Activated naive CD4-positive, alpha-beta T cell treated with anti-CD3 and anti-CD28 coated beads for 36 hours (primary cell): ENCODE data around the gene UQCR11. TPM values are rescaled to one million over a fixed set of nuclear protein-coding genes. Genes with fewer than 3 reads are reported as not detected.

Experiments used
- CTCF ChIA-PET: fragments of 350-600 bp; sonication (Branson Sonifier 250); formaldehyde crosslinking; loops from one replicate; lab custom pipeline; 2021; ENCODE audit warnings: antibody characterized with exemption; lab: Charles Lee
- DNase-seq: peaks from one replicate; pipeline ENCODE4 v3.0.0-alpha.2; 2020
- H3K27ac Mint-ChIP-seq: one replicate; pipeline ENCODE4 v1.8.0; 2021; ENCODE audit warnings: mild to moderate bottlenecking, mixed read lengths
- H3K27me3 Mint-ChIP-seq: one replicate; pipeline ENCODE4 v1.8.0; 2021; ENCODE audit warnings: low read depth, mixed read lengths
- H3K36me3 Mint-ChIP-seq: one replicate; pipeline ENCODE4 v1.8.0; 2021; ENCODE audit warnings: low read depth, mixed read lengths
- H3K4me1 Mint-ChIP-seq: one replicate; pipeline ENCODE4 v1.8.0; 2021; ENCODE audit warnings: low read depth, mixed read lengths
- H3K4me3 Mint-ChIP-seq: one replicate; pipeline ENCODE4 v1.8.0; 2021; ENCODE audit warnings: mild to moderate bottlenecking, moderate library complexity, mixed read lengths
- H3K9me3 Mint-ChIP-seq: one replicate; pipeline ENCODE4 v1.8.0; 2021; ENCODE audit warnings: mixed read lengths
- intact Hi-C: fragments of 100-400 bp; cut with micrococcal nuclease; formaldehyde crosslinking; loops from one replicate; pipeline ENCODE4 v1.15.1; 2023
- total RNA-seq, 2 experiments: library from RNA; stranded (reverse); gene quantifications; one replicate each; pipeline ENCODE4 v1.2.3, GENCODE V29; 2021

Gene UQCR11
- total RNA-seq, 2 experiments from 2014 or later: 281 to 293 TPM

DNA sequence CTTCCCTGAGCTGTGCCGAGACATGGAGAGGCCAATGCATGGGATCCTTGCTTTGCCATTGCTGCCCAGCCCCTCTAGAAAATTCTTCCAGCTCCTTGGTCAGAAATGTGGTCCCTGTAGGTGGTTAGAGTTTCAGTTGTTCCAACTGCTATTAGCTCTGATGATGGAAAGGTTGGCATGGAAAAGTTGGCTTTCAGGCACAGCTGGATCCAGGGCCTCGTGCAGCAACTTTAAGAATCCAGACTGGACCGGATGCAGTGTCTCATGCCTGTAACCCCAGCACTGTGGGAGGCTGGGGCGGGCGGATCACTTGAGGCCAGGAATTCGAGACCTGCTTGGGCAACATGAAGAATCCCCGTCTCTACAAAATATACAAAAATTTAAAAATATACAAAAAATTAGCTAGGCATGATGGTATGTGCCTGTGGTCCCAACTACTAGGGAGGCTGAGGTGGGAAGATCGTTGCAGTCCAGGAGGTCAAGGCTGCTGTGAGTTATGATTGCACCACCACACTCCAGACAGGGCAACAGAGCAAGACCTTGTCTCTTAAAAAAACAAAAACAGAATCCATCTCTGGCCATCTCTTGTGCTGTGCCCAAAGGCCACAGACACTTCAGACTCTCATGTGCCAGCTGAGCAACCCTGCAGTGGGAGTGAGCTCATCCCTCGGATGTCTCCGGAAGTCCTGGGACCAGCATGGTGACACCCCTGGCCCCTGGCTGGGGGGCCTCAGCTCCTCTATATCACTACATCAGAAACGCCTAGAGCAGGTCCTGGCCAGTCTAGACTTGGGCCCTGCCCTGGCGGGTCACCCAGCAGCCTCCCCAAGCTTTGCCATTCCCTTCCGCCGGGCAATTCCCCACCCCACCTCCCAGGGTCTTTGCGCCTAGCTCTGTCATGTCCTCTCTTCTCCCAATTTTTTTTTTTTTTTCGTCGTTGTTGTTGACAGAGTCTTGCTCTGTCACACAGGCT is 53.9 kb downstream of the UQCR11 start:
- H3K36me3 Mint-ChIP-seq: no peaks in the 10 kb centered on the region
- CTCF ChIA-PET: interaction anchor here (0.6 kb wide), 1 partner anchor 31 kb away, joined by 3 read pairs; no protein-coding TSS in a partner anchor

GRCh38 chr19:1549332-1549945 is 55.8 kb downstream of the UQCR11 start:
- intact Hi-C loops: loop anchor here (10.0 kb wide), 1 partner anchor 245 kb away; no protein-coding TSS in a partner anchor

More for the DNA sequence above, 53.9 kb downstream of the UQCR11 start:
- H3K4me3 Mint-ChIP-seq: no peak overlapping the region
- H3K27ac Mint-ChIP-seq: no peak overlapping the region
- peaks cover 12% of the 10 kb centered on the region for H3K27me3 Mint-ChIP-seq
- H3K9me3 Mint-ChIP-seq: no peaks in the 10 kb centered on the region
- no peak for DNase-seq
- intact Hi-C loops: no loop called here
- no peaks in the 10 kb centered on the region for H3K4me1 Mint-ChIP-seq

More at GRCh38 chr19:1549332-1549945, 55.8 kb downstream of the UQCR11 start:
- Mint-ChIP-seq H3K36me3 (no peaks in the 10 kb centered on the region), H3K27me3 (peaks cover 20% of the 10 kb centered on the region), H3K4me3 (no peak overlapping the region), H3K4me1 (no peaks in the 10 kb centered on the region), H3K9me3 (no peaks in the 10 kb centered on the region), H3K27ac (no peak overlapping the region)
- CTCF ChIA-PET: no interaction called here
- DNase-seq: no peak

Other genes starting within 250 kb of the UQCR11 start
- gene NDUFS7, start 221.6 kb downstream of the UQCR11 start, total RNA-seq: 100 to 1,000 TPM; 138 to 148 TPM
- 10 to 100 TPM; 23.5 to 25.0 TPM for gene GAMT, start 203.9 kb downstream of the UQCR11 start, total RNA-seq
- 100 to 1,000 TPM; 253 to 265 TPM for gene DAZAP1, start 197.9 kb downstream of the UQCR11 start, total RNA-seq
- gene RPS15, start 167.1 kb downstream of the UQCR11 start, total RNA-seq: 1,000 to 10,000 TPM; 1,902 to 1,906 TPM
- under 1 TPM; 0.07 to 0.12 TPM for gene APC2, start 155.3 kb downstream of the UQCR11 start, total RNA-seq
- gene C19orf25, start 126.2 kb downstream of the UQCR11 start, total RNA-seq: 10 to 100 TPM; 17.5 to 20.8 TPM
- 1 to 10 TPM; 1.5 to 1.7 TPM for gene PCSK4, start 115.1 kb downstream of the UQCR11 start, total RNA-seq
- 1 to 10 TPM; 1.3 to 1.6 TPM for gene REEP6, start 114.3 kb downstream of the UQCR11 start, total RNA-seq
- 1 to 10 TPM in 1 of 2 experiments, under 1 TPM in 1; 0.95 to 1.6 TPM for gene ADAMTSL5, start 92.4 kb downstream of the UQCR11 start, total RNA-seq
- not detected for gene PLK5, start 81.4 kb downstream of the UQCR11 start, total RNA-seq
- gene MEX3D, start 37.1 kb downstream of the UQCR11 start, total RNA-seq: 1 to 10 TPM; 2.0 to 2.1 TPM
- 10 to 100 TPM; 58.1 to 63.7 TPM for gene MBD3, start 12.6 kb downstream of the UQCR11 start, total RNA-seq
- gene TCF3, start 47.2 kb upstream of the UQCR11 start, total RNA-seq: 10 to 100 TPM; 84.8 to 86.7 TPM
- gene ONECUT3, start 148.0 kb upstream of the UQCR11 start, total RNA-seq: not detected
- 1 to 10 TPM; 6.1 to 8.4 TPM for gene ATP8B3, start 206.8 kb upstream of the UQCR11 start, total RNA-seq
- 10 to 100 TPM; 39.8 to 47.6 TPM for gene REXO1, start 243.0 kb upstream of the UQCR11 start, total RNA-seq